ENCODE data around the gene DISC1.

GRCh38 chr1:231924180-231924579 lies 297.6 kb downstream of the DISC1 start:
- TF ChIP-seq POLR2A (IDR thresholded peaks at IDR 0.05) (no peak), POLR2AphosphoS5 (IDR thresholded peaks at IDR 0.05) (no peak)
